ENCODE data around the gene CCNY. TPM values are rescaled to one million over a fixed set of nuclear protein-coding genes. Genes with fewer than 3 reads are reported as not detected.
"Not testable (repeated sequence)": the region's sequence is repeated elsewhere in the genome, so short reads cannot be mapped to it uniquely, and the experiment has no call there.

Gene CCNY
- total RNA-seq, 2 experiments from 2014 or later = 62.5 to 62.8 TPM

DNA sequence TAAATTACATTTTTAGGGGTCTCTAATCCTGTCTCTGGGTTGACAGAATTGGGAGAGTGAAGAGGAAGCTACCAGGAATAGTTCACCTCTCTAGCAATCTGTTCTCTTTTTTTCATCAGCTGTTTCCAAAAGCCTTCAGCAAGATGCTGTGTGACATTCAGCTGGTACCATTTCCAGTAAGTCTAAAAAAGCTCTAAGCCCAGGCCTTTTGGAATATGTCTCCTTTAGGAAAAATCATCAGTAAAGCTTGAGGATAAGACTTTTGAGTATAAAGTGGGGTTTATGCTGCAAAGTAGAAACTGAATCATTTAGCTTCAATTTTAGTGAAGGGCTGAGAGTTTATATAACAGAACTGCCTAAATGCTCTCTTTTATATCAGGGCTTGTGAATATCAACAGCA lies 81.5 kb downstream of the CCNY start:
- POLR2A ChIA-PET = no interaction called here
- CTCF ChIA-PET = no interaction called here

DNA sequence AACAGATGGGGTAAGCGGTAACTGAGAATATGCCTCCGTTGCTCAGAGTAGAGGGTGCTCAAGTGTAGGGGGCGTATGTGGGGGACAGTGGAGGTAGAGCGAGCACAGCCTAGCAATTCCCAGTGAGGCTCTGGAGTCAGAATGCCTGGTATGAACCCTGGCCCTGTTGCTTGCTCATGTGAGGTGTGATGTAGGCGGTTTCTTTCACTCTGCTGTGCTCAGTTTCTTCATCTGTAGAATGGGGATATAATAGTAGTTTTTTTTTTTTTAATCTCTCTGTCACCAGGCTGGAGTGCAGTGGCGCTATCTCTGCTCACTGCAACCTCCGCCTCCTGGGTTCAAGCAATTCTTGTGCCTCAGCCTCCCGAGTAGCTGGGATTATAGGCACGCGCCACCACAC lies 82.3 kb downstream of the CCNY start:
- POLR2A ChIA-PET, CTCF ChIA-PET: not testable (repeated sequence)

DNA sequence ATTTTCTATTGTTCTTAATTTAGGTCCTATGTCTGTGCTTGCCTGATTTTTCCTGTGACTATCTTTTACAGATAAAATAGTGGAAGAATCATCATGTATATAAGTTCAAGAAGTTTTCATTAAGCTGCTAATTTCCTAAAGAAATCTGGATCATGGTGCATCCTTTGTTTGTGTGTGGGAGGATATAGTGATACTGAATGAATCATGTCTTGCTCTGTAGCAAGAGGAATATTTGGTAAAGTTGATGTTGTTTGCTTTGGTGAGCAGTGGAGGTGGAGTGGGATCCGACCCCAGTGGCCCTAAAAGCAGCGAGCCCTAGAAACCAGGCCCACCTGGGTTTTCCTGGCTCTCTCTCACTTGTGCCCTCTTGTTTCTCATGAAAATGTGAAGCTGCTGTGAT lies 83.7 kb downstream of the CCNY start:
- ChIA-PET POLR2A (no interaction called here), CTCF (no interaction called here)

DNA sequence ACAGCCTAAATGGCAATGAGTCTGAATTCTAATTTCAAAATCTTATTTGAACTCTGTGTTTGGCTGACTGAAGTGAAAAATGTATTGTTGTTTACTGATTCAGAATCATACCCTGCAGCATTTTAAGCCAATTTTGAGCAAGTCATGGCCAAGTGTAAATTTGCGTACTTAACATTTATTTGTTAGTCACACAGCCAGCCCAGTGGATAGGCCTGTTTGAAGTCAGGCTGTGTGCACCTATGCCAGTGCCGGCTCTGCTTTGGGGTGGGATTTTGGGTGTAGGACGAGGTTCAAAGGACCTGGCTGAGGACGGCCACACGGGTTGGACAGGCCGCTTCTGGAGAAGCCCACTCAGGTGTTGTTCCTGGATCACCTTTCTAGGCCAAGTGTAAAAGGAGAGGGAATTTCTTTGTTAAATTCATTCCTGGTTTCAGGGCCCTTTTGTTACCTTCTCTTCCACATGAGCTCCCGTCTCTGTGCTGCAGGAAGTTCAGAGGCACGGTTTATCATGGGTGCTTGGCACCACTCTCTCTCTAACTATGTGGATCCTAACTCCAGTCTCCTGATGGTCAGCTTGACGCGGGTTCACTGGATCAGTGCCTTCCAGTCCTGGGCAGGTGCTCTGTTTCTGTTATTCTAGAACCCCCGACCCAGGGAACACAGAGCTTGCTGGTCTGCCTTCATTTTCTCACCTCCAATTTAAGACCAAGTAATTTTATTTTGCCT lies 84.7 kb downstream of the CCNY start:
- CTCF ChIA-PET = interaction anchor here (1.4 kb wide), 1 partner anchor 18 kb away, joined by 4 read pairs; no protein-coding TSS in a partner anchor
- POLR2A ChIA-PET = no interaction called here

DNA sequence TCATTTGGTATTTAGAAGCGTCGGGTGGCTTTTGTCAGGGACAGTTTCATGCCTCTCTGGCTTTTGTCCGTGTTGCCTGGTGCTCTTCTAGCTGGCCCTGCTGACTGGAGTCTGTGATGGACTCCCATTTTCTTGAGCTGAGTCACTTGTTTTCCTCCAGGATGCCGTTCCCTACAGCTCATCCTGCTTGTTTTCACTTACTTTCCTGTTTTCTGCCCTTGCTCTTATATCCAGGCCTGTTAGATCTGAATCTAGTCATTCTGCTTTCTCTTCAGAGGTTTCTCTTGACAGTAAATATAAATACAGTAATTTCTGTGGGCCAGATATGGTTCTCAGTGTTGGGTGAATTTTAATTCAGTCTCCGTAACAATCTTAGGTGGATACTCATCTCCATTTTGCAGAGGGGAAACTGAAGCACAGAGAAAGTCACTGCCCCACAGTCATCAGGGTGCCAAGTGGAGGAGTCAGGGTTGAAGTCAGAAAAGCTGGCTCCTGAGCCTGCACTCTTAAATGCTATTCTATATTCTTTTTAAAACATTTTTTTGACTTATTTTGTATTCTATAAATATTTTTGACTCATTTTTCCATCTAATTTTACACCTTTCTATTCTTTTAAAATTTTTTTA lies 85.4 kb downstream of the CCNY start:
- POLR2A ChIA-PET = no interaction called here
- CTCF ChIA-PET = interaction anchor here (1.4 kb wide), 1 partner anchor 17 kb away, joined by 4 read pairs; no protein-coding TSS in a partner anchor

DNA sequence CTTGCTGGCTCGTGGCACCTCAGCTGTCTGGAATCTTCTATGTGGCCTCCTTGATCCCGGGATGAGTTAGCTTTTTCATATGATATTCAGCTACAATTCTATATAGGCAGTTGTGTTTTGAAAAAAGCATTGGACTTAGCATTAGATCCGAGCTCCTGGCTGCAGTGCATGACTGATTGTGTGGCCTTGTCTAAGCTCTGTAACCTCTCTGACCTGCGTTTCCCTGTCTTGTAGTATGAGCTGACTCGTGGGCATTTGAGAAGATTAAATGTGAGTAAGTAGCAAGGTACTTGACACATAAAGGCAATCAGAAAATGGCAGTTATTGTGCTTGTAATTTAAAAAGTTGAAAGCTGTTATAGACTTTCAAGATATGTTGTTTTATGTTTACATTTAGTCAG lies 85.9 kb downstream of the CCNY start:
- CTCF ChIA-PET = interaction anchor here (1.4 kb wide), 1 partner anchor 17 kb away, joined by 4 read pairs; no protein-coding TSS in a partner anchor
- POLR2A ChIA-PET = no interaction called here

DNA sequence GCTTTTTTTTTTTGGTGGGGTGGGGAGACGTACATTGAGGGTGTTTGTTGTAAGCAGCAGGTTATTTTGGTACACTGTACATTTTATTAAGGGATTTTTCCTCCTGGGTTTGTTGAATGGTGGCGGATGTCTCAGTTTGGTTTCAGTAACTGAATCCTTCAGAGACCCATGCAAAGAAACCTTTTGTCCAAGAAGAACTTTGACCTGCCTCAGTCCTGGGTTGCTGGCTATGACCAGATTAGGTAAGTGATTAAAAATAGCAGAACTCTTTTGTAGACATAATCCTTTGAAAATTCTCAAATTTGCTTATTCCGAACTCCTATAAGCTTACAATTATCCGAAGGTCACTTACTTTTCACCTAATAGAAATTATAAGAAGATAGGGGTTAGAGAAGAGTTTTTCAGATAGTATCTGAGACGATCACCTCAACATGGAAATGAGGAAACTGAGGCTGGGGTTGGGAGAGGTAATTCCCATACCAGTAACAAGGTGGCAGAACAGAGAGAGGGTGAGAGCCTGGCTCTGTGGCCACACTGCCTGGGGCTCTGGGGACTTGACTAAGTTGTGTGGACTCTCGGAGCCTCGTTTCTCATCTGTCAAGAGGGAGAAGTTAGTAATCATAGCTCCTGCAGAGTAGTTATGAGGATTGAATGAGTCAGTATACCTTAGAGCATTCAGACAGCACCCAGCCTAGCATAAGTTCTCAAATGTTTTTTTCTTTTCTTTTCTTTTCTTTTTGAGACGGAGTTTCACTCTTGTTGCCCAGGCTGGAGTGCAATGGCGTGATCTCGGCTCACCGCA lies 87.4 kb downstream of the CCNY start:
- CTCF ChIA-PET = no interaction called here
- POLR2A ChIA-PET = no interaction called here

DNA sequence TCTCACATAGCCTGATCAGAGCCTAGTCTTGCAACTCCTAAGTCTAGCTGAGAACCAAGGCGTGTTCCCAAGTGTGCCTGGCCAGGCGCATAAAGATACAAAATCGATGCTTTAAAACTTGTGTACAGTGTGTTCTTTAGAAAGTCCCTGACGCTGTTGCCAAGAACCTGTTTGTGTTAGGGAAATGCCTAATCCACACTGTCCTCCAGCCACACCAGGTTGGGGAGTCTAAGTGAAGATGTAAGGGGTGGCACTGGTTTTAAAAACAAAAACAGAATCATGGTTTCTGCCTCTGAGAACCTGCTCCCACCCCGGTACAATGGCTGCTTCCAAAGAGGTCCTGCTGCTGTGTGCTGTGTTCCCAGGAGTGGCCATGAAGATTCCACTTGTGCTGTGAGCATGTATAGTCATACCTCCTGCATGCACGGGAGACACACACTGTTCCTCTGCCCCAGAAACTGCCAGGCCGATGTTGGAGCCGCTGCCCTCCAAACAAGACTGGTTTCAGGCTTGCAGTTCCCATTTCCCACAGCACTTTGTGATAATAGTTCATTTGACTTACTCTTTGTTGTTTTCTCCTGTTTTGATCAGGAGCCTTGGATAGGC lies 88.5 kb downstream of the CCNY start:
- CTCF ChIA-PET = no interaction called here
- POLR2A ChIA-PET = no interaction called here

DNA sequence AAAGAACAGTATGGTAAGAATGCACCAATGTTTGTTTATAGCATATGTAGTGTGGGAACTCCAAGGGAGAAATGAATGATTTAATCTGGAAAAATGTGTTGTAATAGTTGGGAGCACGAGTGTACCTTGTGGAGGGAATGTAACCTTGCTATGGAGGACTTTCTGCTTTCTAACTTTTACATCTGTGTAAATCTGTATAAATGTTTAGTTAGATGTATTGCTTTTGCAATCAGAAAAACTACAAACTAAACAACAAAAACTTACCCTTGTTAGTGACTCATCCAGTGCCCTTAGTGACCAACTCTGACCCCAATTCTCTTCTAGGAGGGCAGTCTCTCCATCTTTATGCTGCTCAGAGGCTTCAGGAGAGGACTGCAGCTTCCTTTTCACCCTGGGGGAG lies 89.3 kb downstream of the CCNY start:
- ChIA-PET POLR2A (no interaction called here), CTCF (interaction anchor here (0.6 kb wide), 1 partner anchor 100 kb away, joined by 5 read pairs; no protein-coding TSS in a partner anchor)

DNA sequence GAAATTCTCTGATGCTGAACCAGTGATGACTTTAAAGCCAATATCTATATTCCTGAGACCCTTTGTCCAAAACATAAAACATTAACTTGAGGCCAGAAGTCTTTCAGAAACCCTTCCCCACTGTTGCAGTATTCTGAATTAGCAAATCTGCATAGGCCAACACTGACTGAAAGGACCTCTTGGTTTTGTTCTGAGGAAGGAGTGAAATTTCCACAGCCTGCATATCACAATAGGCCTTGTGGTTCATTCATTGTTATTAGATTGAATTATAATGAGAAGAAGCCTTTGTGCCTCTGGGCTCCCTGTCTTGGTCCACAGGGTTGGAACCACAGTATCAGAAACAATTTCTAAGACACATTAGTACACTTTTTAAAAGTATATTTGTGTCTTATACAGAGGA lies 90.3 kb downstream of the CCNY start:
- ChIA-PET POLR2A (no interaction called here), CTCF (no interaction called here)

DNA sequence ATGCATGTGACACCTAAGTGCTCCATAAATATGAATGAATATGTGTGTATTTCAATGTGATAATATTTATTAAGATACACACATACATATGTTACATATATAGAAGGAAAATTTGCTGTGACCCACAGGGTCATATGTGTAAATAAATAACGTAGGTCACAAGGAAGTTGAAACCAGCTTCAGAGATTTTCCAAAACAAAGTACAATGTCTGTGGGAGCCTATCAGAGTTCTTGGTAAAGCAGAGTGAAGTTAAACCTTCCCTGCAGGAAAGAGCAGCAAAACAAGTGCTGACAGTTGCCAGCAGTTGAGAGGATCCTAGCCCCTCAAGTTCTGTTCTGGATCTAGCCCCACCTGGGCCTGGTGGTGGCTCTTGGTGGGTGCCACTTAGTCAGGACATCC lies 91.2 kb downstream of the CCNY start:
- POLR2A ChIA-PET = no interaction called here

DNA sequence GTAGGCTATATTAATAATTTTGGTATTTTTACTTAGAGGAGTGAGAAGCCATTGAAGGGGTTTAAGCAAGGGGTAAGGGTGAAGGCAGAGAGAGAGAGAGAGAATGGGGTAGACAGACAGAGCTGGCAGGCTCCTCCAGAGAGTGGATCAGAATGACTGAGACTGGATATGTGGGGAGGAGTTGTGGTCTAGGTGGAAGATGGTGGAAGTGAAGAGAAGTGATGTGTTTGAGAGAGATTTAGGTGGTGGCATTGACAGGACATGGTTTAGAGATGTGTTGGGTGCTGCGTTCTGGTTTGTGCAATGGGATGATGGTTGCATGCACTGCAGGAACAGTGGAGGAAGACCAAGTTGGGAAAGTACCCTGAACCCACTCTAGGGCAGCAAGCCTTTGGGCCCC lies 92.2 kb downstream of the CCNY start:
- POLR2A ChIA-PET = no interaction called here
- CTCF ChIA-PET = no interaction called here

More for the DNA sequence above, 91.2 kb downstream of the CCNY start:
- CTCF ChIA-PET = no interaction called here

DNA sequence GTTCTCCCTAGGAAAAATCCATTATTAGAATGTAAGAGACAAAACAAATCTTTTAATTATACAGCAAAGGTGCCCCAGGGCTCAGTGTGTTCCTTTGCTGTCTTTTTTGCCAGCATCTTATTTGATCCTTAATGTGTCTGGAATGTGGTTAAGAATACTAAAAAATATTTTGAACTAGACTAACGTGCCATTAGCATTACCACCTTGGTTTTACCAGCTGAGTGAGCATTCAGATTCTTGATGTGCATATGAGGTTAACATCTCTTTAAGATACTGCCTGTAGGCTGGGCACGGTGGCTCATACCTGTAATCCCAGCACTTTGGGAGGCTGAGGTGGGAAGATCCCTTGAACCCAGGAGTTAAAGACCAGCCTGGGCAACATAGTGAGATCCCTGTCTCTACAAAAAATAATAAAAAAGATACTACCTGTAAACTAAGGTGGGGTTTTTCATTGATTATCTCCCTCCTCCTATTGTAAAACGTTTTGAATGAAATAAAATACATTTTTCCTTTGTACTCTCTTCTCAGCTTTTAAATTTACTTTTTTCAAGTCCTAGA lies 96.6 kb downstream of the CCNY start:
- CTCF ChIA-PET = no interaction called here

DNA sequence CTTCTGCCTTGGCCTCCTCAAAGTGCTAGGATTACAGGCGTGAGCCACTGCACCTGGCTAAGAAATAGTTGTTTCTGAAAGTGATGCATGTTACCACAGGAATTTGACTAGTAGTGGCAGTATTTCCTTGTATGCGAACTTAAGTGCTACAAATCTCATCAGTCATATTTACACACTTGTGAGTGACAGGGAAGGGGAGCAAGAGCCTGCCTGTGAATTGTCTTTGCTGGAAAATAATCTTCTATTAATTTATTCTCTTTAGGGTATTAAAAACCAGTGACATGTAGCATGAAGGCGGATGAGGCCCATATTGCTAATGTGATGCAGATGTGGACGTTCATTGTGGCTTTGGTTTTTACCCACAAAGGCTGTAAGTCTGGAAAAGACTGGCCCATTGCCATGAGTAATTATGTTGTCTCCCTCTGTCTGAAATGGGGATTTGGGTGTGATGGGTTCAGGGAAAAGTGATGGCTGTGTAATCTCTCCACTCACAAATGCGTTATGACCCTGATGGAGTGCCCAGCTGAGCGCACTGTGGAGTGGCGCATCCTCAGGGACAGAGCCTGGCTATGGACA lies 97.6 kb downstream of the CCNY start:
- POLR2A ChIA-PET = no interaction called here
- CTCF ChIA-PET = no interaction called here

More for the DNA sequence above, 96.6 kb downstream of the CCNY start:
- POLR2A ChIA-PET = no interaction called here

DNA sequence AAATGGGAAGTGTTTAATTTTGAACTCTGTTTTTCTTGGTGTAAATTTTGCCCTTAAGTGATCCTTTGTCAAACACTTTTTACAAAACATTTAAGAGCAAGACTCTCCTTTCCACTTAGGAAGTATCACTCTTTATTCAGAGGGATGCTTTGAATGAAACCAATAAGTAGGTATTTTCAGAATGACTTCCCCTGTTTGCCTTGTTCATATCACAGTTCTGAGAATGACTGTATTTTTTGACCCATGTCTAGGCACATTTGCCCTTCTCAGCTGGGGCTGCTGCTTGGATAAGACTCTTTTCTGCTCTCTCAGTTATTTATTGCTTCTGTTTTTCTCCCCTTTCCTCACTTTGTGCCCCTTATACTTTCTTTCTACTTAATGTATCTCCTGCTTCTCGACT lies 98.2 kb downstream of the CCNY start:
- CTCF ChIA-PET = no interaction called here
- POLR2A ChIA-PET = no interaction called here

DNA sequence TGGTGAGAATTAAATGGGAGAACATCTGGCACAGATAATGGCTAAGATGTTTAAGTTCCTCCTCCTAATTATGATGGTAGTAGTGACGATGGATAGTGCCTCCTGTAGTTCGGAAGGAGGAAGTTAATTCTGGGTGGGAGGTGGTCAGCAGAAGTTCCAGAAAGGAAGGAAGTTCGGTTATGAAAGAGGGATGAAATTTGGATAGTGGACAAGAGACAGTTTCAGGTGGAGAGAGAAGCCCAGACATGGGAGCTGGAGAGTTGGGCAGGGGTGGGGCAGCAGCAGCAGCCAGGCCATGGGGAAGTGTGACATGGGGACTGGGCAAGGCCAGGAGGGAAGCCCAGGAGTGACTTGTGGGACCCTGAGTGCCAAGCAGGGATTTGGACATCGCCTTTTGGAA lies 99.5 kb downstream of the CCNY start:
- ChIA-PET CTCF (no interaction called here), POLR2A (no interaction called here)

DNA sequence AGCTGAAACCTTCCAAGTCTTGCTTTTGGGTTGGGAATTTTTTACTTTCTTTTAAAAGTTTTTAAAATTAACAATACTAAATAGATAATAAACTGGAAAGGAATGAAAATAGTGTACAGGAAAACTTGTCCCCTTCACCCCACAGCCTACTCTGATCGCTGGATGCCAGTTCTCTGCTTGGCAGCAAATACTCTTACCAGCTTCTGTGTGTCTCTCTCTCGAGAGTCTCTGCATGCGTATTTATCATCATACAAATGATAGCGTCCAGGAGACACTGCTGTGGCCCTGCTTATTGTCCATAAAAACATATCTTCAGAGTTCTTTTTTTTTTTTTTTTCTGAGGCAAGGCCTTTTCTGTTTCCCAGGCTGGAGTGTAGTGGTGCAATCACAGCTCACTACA lies 101.5 kb downstream of the CCNY start:
- CTCF ChIA-PET = no interaction called here
- POLR2A ChIA-PET = no interaction called here

DNA sequence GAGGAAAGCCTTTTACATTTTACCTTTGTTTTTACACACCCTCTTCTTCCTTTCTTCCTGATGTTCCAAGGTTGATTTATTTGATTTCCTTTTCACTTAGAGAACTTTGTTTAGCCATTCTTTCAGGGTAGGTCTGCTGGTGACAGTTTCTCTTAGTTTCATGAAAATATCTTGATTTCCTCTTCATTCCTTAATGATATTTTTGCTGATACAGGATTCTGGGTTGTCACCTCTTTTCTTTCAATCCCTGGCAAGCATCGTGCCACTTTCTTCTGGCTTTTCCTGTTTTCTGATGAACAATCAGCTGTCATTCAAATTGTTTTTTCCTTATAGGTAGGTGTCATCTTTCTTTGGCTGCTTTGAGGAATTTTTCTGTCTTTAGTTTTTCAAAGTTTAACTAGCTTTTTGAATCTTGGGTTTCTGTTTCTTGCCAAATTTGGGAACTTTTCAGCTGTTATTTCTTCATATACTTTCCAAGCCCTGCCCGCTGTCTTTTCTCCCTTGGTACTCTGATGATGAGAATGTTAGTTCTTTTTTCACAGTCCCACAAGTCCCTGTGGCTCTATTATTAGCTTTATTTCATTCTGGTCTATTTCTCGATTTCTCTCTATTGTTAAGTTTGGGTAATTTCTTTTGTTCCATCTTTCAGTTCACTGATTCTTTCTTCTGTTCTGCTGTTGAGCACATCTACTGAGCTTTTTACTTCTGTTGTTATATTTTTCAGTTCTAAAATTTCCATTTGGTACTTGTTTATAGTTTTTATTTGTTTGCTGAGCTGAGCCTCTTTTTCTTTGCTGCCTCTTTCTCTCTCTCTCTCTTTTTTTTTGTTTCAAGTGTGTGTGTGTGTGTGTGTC lies 102.6 kb downstream of the CCNY start:
- POLR2A ChIA-PET = no interaction called here

DNA sequence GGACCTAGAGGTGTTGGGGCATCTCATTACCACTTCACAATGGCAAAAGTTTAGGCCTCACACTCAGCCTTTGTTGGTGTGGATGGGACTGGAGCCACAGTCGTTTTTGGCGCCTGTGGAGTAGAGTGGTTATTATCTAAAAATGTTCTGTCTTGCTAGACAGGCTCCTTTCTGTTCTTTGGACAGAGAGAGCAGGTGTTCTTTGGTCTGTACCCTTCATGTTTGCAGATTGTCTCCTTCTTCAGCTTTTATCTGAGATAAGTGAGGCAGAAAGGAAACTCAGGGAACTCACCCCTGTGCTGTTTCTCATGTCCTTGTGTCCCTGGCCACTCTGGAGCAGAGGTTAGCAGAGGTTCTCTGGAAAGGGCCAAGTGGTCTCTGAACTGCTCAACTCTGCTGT lies 103.7 kb downstream of the CCNY start:
- CTCF ChIA-PET = interaction anchor here (0.7 kb wide), 1 partner anchor 23 kb away, joined by 4 read pairs; no protein-coding TSS in a partner anchor
- POLR2A ChIA-PET = no interaction called here

More for the DNA sequence above, 102.6 kb downstream of the CCNY start:
- CTCF ChIA-PET = interaction anchor here (1.2 kb wide), 1 partner anchor 17 kb away, joined by 4 read pairs; no protein-coding TSS in a partner anchor

All from activated CD8-positive, alpha-beta memory T cell treated with anti-CD3 and anti-CD28 coated beads for 36 hours (primary cell).